ENCODE measurements around the gene SCAI. TPM values are rescaled to one million over a fixed set of nuclear protein-coding genes. Genes with fewer than 3 reads are reported as not detected.

The SCAI gene
- total and polyA plus RNA-seq, 7 donors = 0.39 to 5.2 (median 1.8) TPM

GRCh38 chr9:125140576-125140975, 2.8 kb downstream of the SCAI start:
- DNase-seq (no peak), ATAC-seq (no peak)
- Histone ChIP-seq H3K4me1 (no peaks in the 10 kb centered on the region), H3K4me3 (no peak overlapping the region), H3K27ac (no peak overlapping the region), H3K9me3 (no peaks in the 10 kb centered on the region), H3K27me3 (ENCODE audit: insufficient read depth in 3 of 3, low read length in 2 of 3) (no peaks in the 10 kb centered on the region), H3K36me3 (ENCODE audit: insufficient read depth in 1 of 2, low read depth in 1 of 2) (no peaks in the 10 kb centered on the region)
- WGBS, 3 donors = 67 to 100% (median 82%) methylated on average over 1 of the region's 1 CpG
- intact Hi-C loops (cut with DNase I) = loop anchor here (5.0 to 10.0 kb wide), 4 partner anchors 48 to 368 kb away; partner anchors contain the start of genes GOLGA1 (in 2 of the 2) and NR6A1 (in 1 of the 2)
- no peak for TF ChIP-seq CTCF (IDR thresholded peaks at IDR 0.05)

- no peak for ATAC-seq
- Histone ChIP-seq H3K4me3 (no peak overlapping the region), H3K27me3 (ENCODE audit: insufficient read depth in 3 of 3, low read length in 2 of 3) (no peaks in the 10 kb centered on the region), H3K4me1 (no peaks in the 10 kb centered on the region), H3K36me3 (ENCODE audit: insufficient read depth in 1 of 2, low read depth in 1 of 2) (no peaks in the 10 kb centered on the region), H3K27ac (no peak overlapping the region), H3K9me3 (no peaks in the 10 kb centered on the region)
- no peak for DNase-seq
- 61 to 75% (median 75%) methylated on average over 4 of the region's 4 CpGs for WGBS, 3 donors
- intact Hi-C loops (cut with DNase I) = no loop called here
- no peak for TF ChIP-seq CTCF (IDR thresholded peaks at IDR 0.05)
These were observed 6.1 kb downstream of the SCAI start for GRCh38 chr9:125137200-125137599.

GRCh38 chr9:125134976-125135375, 8.4 kb downstream of the SCAI start:
- no peak for DNase-seq
- H3K4me3 ChIP-seq = no peak overlapping the region
- no peaks in the 10 kb centered on the region for H3K9me3 ChIP-seq
- no peaks in the 10 kb centered on the region for H3K27me3 ChIP-seq (ENCODE audit: insufficient read depth in 3 of 3, low read length in 2 of 3)
- ATAC-seq = no peak
- intact Hi-C loops (cut with DNase I) = no loop called here
- no peak for TF ChIP-seq CTCF (IDR thresholded peaks at IDR 0.05)
- H3K4me1 ChIP-seq = no peaks in the 10 kb centered on the region
- H3K27ac ChIP-seq = no peak overlapping the region
- H3K36me3 ChIP-seq (ENCODE audit: insufficient read depth in 1 of 2, low read depth in 1 of 2) = no peaks in the 10 kb centered on the region

GRCh38 chr9:125133403-125134329, 9.7 kb downstream of the SCAI start:
- no peaks in the 10 kb centered on the region for H3K36me3 ChIP-seq (ENCODE audit: insufficient read depth in 1 of 2, low read depth in 1 of 2)
- H3K27ac ChIP-seq = no peak overlapping the region
- no peaks in the 10 kb centered on the region for H3K4me1 ChIP-seq
- ATAC-seq (no peak), DNase-seq (no peak)
- intact Hi-C loops (cut with DNase I) = no loop called here
- H3K4me3 ChIP-seq = no peak overlapping the region
- 88 to 94% (median 91%) methylated on average over 1 of the region's 1 CpG for WGBS, 3 donors
- TF ChIP-seq CTCF (IDR thresholded peaks at IDR 0.05) = no peak
- no peaks in the 10 kb centered on the region for H3K27me3 ChIP-seq (ENCODE audit: insufficient read depth in 3 of 3, low read length in 2 of 3)
- H3K9me3 ChIP-seq = no peaks in the 10 kb centered on the region

Measured in psoas muscle (tissue), 8 donors.